CD4-positive, CD25-positive, alpha-beta regulatory T cell (primary cell): ENCODE results near the gene KLF13. TPM values are rescaled to one million over a fixed set of nuclear protein-coding genes. Genes with fewer than 3 reads are reported as not detected.
A peak's percentile ranks its signal among the peaks of the same experiment; 100 is the strongest.

Experiments used
- ATAC-seq, 2 donors: fragments of 150-1000 bp; cut with Tn5 transposase; one replicate each; pipeline ENCODE4 v1.10.0; 2021; ENCODE audit warnings: low read depth in 2 of 2, moderate number of reproducible peaks in 2 of 2, moderate library complexity in 1 of 2
- DNase-seq, 3 donors: peaks; one replicate each; pipeline versions ENCODE4 v3.0.0 to v3.0.0-alpha.2; 2012 to 2022; ENCODE audit warnings: mixed read lengths in 1 of 3
- H3K27ac ChIP-seq: one replicate; pipeline ENCODE4 v1.7.0; 2013; ENCODE audit warnings: mild to moderate bottlenecking, low read length; ENCODE audit not compliant: insufficient read depth, poor library complexity, severe bottlenecking
- H3K27me3 ChIP-seq: one replicate; pipeline ENCODE4 v1.7.0; 2013; ENCODE audit warnings: low read length; ENCODE audit not compliant: control insufficient read depth, insufficient read depth
- H3K36me3 ChIP-seq: one replicate; pipeline ENCODE4 v1.7.0; 2013; ENCODE audit warnings: mild to moderate bottlenecking, low read length, moderate library complexity; ENCODE audit not compliant: control insufficient read depth, insufficient read depth
- H3K4me1 ChIP-seq: 2 replicates; pipeline ENCODE4 v1.7.0; 2013; ENCODE audit warnings: mild to moderate bottlenecking, low read length; ENCODE audit not compliant: insufficient read depth, control insufficient read depth, poor library complexity, severe bottlenecking
- H3K4me3 ChIP-seq: one replicate; pipeline ENCODE4 v1.7.0; 2013; ENCODE audit warnings: low read depth, mild to moderate bottlenecking, low read length, moderate library complexity
- H3K9me3 ChIP-seq, 2 experiments: 1 replicate in 1 of 2; 2 replicates in 1 of 2; pipeline ENCODE4 v1.7.0; 2013; ENCODE audit warnings: low read length in 2 of 2, mild to moderate bottlenecking in 1 of 2, moderate library complexity in 1 of 2; ENCODE audit not compliant: control insufficient read depth in 2 of 2
- H3K27ac Mint-ChIP-seq, 3 donors: one replicate each; pipeline ENCODE4 v1.8.0; 2020 to 2022; ENCODE audit warnings: mild to moderate bottlenecking in 3 of 3, mixed read lengths in 3 of 3, moderate library complexity in 2 of 3
- H3K27me3 Mint-ChIP-seq: one replicate; pipeline ENCODE4 v1.8.0; 2022; ENCODE audit warnings: mild to moderate bottlenecking, mixed read lengths
- H3K36me3 Mint-ChIP-seq: one replicate; pipeline ENCODE4 v1.8.0; 2020; ENCODE audit warnings: mixed read lengths
- H3K4me1 Mint-ChIP-seq, 4 donors: one replicate each; pipeline ENCODE4 v1.8.0; 2020 to 2022; ENCODE audit warnings: mixed read lengths in 4 of 4, mild to moderate bottlenecking in 1 of 4
- H3K4me3 Mint-ChIP-seq, 4 donors: one replicate each; pipeline ENCODE4 v1.8.0; 2020 to 2022; ENCODE audit warnings: mild to moderate bottlenecking in 4 of 4, mixed read lengths in 4 of 4, moderate library complexity in 3 of 4
- H3K9me3 Mint-ChIP-seq, 7 donors: one replicate each; pipeline ENCODE4 v1.8.0; 2020 to 2022; ENCODE audit warnings: mixed read lengths in 7 of 7, mild to moderate bottlenecking in 3 of 7, moderate library complexity in 2 of 7
- polyA plus RNA-seq, 4 donors: library from polyadenylated mRNA; unstranded; fragments of 300-500 nt; fragmentation: Illumina TruSeq; gene quantifications; one replicate each; pipeline ENCODE4 v1.2.3, GENCODE V29; 2021
- total RNA-seq: library from RNA; stranded (reverse); gene quantifications from one replicate; pipeline ENCODE4 v1.2.3, GENCODE V29; 2022

The KLF13 gene
- total and polyA plus RNA-seq, 5 donors from 2014 or later = 36.3 to 227 (median 50.4) TPM

DNA sequence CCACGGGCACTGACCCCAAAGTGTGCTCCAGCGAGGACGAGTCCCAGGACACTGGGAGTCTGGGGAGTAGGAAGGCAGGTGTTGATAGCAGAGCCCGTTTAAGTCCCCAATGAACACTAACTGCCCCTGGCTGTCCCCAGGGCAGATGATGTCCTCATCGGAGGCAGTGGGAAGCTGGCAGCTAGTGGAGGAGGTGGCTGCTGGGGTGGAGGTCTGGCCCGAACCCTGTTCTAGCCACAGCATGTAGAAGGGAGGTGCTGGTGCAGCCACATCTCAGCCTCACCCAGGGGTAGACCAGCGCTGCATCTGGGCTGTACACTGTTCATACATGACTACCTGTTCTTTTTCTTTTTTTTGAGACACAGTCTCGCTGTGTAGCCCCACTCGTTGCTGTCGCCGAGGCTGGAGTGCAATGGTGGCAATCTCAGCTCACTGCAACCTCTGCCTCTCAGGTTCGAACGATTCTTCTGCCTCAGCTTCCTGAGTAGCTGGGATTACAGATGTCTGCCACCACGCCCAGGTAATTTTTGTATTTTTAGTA lies 51.8 kb downstream of the KLF13 start:
- Histone ChIP-seq H3K27ac (peak overlapping the region; percentile 18), H3K4me1 (peaks cover 34% of the 10 kb centered on the region), H3K9me3 (no peaks in the 10 kb centered on the region), H3K4me3 (no peak overlapping the region), H3K27me3 (no peaks in the 10 kb centered on the region), H3K36me3 (peaks cover 77% of the 10 kb centered on the region)
- Mint-ChIP-seq H3K27ac (peak overlapping the region; percentile 55 to 82 (median 82)), H3K4me3 (peak overlapping the region in 2 of 4 donors; percentile 32 to 60), H3K27me3 (no peaks in the 10 kb centered on the region), H3K9me3 (no peaks in the 10 kb centered on the region), H3K36me3 (peaks cover 24% of the 10 kb centered on the region), H3K4me1 (peaks cover 5 to 68% (median 23%) of the 10 kb centered on the region in 4 donors)
- no peak for DNase-seq
- ATAC-seq = no peak

DNA sequence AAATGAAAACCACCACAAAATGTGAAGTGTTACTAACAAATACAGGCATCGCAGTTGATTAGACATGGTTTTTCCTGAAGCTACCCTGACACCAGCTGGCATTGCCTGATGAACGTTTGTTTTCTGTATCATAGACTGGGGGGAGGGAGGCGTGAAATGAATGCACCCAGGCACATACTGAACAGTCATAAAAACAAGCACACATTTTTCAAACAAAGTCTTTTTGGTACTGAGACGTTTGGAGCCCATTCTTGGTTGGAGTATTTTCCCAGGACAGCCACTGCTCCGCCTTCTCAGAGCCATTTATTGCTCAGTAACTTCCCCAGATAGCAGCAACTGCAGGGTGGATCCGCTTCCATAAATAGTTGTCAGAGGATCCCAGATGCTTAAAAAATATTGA lies 52.4 kb downstream of the KLF13 start:
- Mint-ChIP-seq H3K4me1 (peaks cover 5 to 63% (median 23%) of the 10 kb centered on the region in 4 donors), H3K27me3 (no peaks in the 10 kb centered on the region), H3K27ac (peak overlapping the region; percentile 55 to 82 (median 82)), H3K9me3 (no peaks in the 10 kb centered on the region), H3K4me3 (peak overlapping the region in 1 of 4 donors; percentile 32), H3K36me3 (peaks cover 24% of the 10 kb centered on the region)
- ATAC-seq = no peak
- no peak for DNase-seq
- Histone ChIP-seq H3K27me3 (no peaks in the 10 kb centered on the region), H3K4me3 (no peak overlapping the region), H3K9me3 (no peaks in the 10 kb centered on the region), H3K4me1 (peaks cover 31% of the 10 kb centered on the region), H3K27ac (peak overlapping the region; percentile 18), H3K36me3 (peaks cover 72% of the 10 kb centered on the region)

DNA sequence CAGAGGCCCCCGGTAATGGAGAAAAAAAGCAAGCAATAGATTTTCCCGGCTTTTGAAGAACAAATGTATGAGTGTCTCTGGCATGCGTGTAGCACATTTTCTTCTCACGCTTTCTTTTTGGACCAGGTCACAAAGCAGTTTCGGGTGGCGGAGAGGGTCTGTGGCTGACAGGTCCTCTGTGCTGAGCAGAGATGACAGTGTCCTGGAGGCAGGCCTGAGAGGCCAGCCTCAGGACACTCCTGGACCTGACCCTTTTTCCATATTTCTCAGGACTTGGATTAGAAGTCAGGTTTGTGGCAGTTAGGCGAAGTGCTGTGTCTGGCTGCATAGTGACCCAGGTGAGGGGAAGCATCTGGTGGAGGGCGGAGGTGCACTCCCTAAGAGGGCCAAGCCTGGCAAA lies 52.9 kb downstream of the KLF13 start:
- Histone ChIP-seq H3K36me3 (peaks cover 68% of the 10 kb centered on the region), H3K9me3 (no peaks in the 10 kb centered on the region), H3K27ac (no peak overlapping the region), H3K4me3 (no peak overlapping the region), H3K27me3 (no peaks in the 10 kb centered on the region), H3K4me1 (peaks cover 26% of the 10 kb centered on the region)
- Mint-ChIP-seq H3K4me3 (peak overlapping the region in 1 of 4 donors; percentile 5), H3K4me1 (peaks cover 5 to 60% (median 23%) of the 10 kb centered on the region in 4 donors), H3K9me3 (no peaks in the 10 kb centered on the region), H3K36me3 (peaks cover 24% of the 10 kb centered on the region), H3K27me3 (no peaks in the 10 kb centered on the region), H3K27ac (peak overlapping the region in 2 of 3 donors; percentile 23 to 82)
- ATAC-seq (no peak), DNase-seq (no peak)

DNA sequence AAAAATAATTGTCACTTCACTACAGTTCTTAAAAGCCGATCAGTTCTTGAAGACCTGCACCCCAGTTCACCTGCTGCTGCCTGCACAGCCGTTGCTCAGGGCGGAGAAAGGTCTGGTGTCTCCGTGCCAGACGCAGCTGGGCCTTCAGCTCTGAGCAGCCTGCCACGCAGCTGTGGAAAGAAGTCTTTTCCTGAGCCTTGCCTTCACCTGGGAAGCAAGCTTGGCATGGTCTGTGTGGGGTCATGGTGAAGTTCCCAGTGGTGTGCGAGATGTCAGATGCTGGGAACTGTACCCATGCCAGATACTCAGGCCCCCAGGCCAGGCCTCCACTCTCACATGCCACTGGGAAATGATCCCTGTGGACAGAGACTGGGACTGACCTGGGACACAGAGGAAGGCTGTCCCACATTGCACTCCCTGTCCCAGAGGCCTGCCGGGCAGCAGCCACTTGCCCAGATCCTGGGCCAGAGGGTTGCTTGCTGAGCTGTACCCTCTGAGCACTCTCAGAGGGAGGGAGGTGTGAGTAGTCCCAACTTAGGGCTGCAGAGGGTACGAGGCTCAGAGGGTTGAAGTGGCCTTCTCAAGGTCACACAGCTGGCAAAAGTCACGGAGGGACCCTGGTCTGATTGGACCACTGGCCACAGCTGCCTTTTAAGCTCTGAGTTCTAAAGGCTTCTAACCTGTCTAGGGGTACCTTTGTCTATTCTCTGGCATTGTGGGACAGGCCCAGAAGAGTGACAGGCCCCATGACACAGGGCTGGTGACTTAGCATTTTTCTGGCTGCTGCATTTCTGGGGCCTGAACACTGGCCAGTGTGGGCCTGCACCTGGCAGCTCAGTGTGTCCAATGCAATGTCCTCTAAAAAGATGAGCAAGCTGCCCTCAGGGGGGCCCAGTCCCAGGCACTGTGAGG lies 55.4 kb downstream of the KLF13 start:
- Histone ChIP-seq H3K4me1 (peaks cover 17% of the 10 kb centered on the region), H3K9me3 (no peaks in the 10 kb centered on the region), H3K27ac (no peak overlapping the region), H3K27me3 (no peaks in the 10 kb centered on the region), H3K36me3 (peaks cover 49% of the 10 kb centered on the region), H3K4me3 (no peak overlapping the region)
- Mint-ChIP-seq H3K27me3 (no peaks in the 10 kb centered on the region), H3K27ac (peak overlapping the region; percentile 44 to 51 (median 45)), H3K9me3 (no peaks in the 10 kb centered on the region), H3K36me3 (peaks cover 24% of the 10 kb centered on the region), H3K4me3 (peak overlapping the region in 1 of 4 donors; percentile 38), H3K4me1 (peaks cover 15 to 58% (median 31%) of the 10 kb centered on the region in 4 donors)
- DNase-seq (no peak), ATAC-seq (no peak)

DNA sequence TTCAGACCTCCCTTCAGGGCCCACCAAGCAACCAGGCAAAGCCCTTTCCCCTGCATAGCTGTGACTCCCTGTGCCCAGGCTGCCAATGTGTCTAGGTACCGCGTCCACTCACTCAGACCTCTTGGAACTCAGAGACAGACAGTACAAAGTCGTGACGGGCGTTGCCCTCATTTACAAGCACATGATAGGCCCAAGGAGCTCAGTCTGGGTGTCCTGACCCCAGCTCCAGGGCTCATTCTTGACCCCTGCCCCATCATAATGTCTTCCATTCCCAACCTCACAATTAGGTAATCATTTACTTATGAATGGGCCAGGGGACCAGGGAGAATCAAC lies 56.0 kb downstream of the KLF13 start:
- peaks cover 19% of the 10 kb centered on the region for H3K4me1 ChIP-seq
- Mint-ChIP-seq H3K4me3 (no peak overlapping the region), H3K4me1 (peaks cover 15 to 58% (median 34%) of the 10 kb centered on the region in 4 donors), H3K9me3 (no peaks in the 10 kb centered on the region), H3K27me3 (no peaks in the 10 kb centered on the region), H3K36me3 (peaks cover 24% of the 10 kb centered on the region), H3K27ac (peak overlapping the region; percentile 26 to 51 (median 44))
- no peak for ATAC-seq
- no peaks in the 10 kb centered on the region for H3K27me3 ChIP-seq
- no peak overlapping the region for H3K27ac ChIP-seq
- no peaks in the 10 kb centered on the region for H3K9me3 ChIP-seq
- no peak overlapping the region for H3K4me3 ChIP-seq
- H3K36me3 ChIP-seq = peaks cover 43% of the 10 kb centered on the region
- DNase-seq = no peak

DNA sequence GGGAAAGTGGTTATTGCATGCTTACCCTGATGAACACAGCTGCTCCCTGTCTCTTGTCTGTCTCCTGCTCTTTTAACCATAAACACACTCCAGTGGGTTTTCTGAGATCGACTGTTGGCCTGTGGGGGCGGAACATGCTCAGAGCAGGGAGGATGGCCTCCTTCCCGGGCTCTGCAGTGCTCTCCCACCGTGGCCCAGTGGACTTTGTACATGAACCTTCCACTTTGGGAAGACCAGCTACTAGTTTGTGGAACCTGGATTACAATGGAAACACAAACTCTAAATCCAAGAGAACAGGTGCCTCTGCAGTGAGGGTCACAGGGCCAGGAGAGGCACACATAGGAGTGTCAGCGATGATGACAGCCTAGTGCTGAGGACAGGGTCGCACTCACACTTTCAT lies 56.5 kb downstream of the KLF13 start:
- Histone ChIP-seq H3K4me1 (peaks cover 23% of the 10 kb centered on the region), H3K27ac (no peak overlapping the region), H3K9me3 (no peaks in the 10 kb centered on the region), H3K27me3 (no peaks in the 10 kb centered on the region), H3K4me3 (no peak overlapping the region), H3K36me3 (peaks cover 39% of the 10 kb centered on the region)
- Mint-ChIP-seq H3K4me1 (peaks cover 15 to 58% (median 38%) of the 10 kb centered on the region in 4 donors), H3K4me3 (no peak overlapping the region), H3K36me3 (peaks cover 24% of the 10 kb centered on the region), H3K27me3 (no peaks in the 10 kb centered on the region), H3K9me3 (no peaks in the 10 kb centered on the region), H3K27ac (peak overlapping the region in 2 of 3 donors; percentile 44 to 69)
- ATAC-seq (no peak), DNase-seq (no peak)

DNA sequence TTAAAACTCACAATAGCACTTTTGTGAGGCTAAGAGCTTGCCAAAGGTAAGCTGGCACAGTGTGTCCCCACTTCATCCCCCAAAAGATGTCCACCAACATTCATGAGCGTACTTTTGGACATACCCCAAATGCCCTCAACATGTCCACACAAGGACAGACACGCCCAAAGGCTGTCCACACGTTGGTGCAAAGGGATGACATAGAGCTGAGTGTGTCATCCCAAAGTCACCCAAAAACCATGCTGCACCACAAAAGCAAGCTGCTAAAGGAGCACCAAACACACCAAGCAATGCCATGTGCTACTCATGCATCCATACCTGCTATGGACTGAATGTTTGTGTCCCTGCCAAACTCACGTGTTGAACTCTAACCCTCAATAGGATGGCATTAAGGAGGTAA lies 57.9 kb downstream of the KLF13 start:
- H3K27me3 ChIP-seq = no peaks in the 10 kb centered on the region
- H3K4me3 Mint-ChIP-seq = no peak overlapping the region
- peaks cover 24% of the 10 kb centered on the region for H3K4me1 ChIP-seq
- H3K27me3 Mint-ChIP-seq = no peaks in the 10 kb centered on the region
- no peak overlapping the region for H3K4me3 ChIP-seq
- peaks cover 16% of the 10 kb centered on the region for H3K36me3 Mint-ChIP-seq
- DNase-seq (no peak), ATAC-seq (no peak)
- H3K27ac Mint-ChIP-seq = peak overlapping the region in 1 of 3 donors; percentile 20
- no peaks in the 10 kb centered on the region for H3K9me3 ChIP-seq
- peaks cover 20 to 58% (median 41%) of the 10 kb centered on the region in 4 donors for H3K4me1 Mint-ChIP-seq
- H3K27ac ChIP-seq = no peak overlapping the region
- H3K9me3 Mint-ChIP-seq = no peaks in the 10 kb centered on the region
- peaks cover 26% of the 10 kb centered on the region for H3K36me3 ChIP-seq
